OCI-LY3 (cell line): ENCODE data around the gene CYSTM1.

Experiments
- CTCF ChIP-seq: fragments of 200-600, 300-600 bp; sonication (generic); IDR thresholded peaks from 2 replicates; pipeline ENCODE4 v1.5.1; 2014; ENCODE audit warnings: antibody characterized with exemption, low read length, low read depth
- EZH2phosphoT487 ChIP-seq: fragments of 200-600 bp; shearing (Covaris generic); IDR thresholded peaks from 2 replicates; pipeline ENCODE4 v1.6.1; 2018; ENCODE audit warnings: antibody characterized with exemption, mixed run types, low read depth

GRCh38 chr5:140287801-140288521, 113.0 kb downstream of the CYSTM1 start:
- TF ChIP-seq CTCF (no peak), EZH2phosphoT487 (no peak)
